Right renal cortex interstitium (tissue), 3 donors: Measurements from ENCODE around the gene ZC3H15. TPM values are rescaled to one million over a fixed set of nuclear protein-coding genes. Genes with fewer than 3 reads are reported as not detected.
"Not testable (repeated sequence)": the region's sequence is repeated elsewhere in the genome, so short reads cannot be mapped to it uniquely, and the experiment has no call there.

ENCODE experiments used
- DNase-seq, 3 donors: peaks; one replicate each; pipeline ENCODE4 v3.0.0-alpha.2; 2013; ENCODE audit warnings: low read depth in 3 of 3, low spot score in 2 of 3
- polyA plus RNA-seq, 3 donors: library from polyadenylated mRNA; unstranded; fragments of 120-200 nt; gene quantifications; one replicate each; pipeline ENCODE4 v1.2.1, GENCODE V29; 2013; ENCODE audit not compliant: insufficient read length in 3 of 3

The ZC3H15 gene
- polyA plus RNA-seq = 100 to 1,000 TPM; 117 to 136 (median 134) TPM

DNA sequence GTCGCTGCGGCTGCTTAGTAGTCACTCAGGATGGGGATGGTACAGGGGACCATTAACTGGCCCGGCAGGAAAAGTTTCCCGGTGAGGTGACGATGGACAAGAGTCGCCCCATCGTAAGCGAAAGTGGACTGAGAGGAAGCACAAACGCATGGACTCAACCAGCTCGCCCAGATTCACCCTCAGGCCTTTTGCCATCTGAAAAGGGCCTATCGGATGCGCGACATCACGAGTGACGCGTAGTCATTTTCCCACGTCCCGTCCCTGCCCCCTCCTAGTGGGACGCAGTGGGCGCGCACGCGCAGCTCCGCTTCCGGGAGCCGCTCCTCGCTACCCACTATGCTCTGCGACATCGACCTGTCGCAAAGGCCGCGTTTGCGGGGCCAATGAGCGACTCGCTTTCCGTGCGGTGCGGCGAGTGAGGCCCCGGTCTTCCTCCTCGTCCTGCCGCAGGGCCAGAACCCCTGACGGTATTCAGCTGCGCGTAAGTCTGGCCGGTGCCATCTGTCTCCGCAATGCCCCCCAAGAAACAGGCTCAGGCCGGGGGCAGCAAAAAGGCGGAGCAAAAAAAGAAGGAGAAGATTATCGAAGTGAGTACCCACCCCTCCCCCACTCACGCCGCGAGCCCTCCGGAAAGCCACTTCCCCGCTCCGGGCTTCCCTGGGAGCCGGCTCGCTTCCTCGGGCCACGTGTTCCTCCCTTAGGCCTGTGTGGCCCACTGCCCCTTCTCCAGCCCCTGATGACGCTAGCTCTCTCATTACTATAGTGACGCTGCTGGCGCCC lies at the start of gene ZC3H15:
Gene ZC3H15, plus strand, starts transcription at position 390 of the 780 bp plus-strand sequence. Its CDS starts 123 bp downstream, at position 513.
- DNase-seq = peak; percentile 92 to 95 (median 94)

DNA sequence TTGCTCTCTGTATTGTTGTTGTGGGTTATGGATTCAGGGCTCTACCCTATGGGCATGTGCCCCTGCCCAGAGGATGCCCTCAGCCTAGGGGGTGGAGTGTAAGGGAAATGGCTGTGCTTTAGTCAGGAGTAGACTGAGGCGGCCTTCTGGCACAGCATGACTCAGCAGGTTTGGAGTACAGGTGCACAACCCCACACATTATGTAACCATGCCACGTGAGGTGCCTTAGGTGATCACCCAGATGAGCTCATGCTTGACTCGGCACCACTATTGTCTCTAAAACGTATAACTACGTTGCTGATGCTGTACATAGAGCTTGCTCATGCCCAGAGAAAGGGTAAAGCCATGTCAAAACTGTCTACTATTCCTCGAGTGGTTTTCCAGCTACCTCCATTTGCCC lies 48.3 kb upstream of the ZC3H15 start:
- no peak for DNase-seq

DNA sequence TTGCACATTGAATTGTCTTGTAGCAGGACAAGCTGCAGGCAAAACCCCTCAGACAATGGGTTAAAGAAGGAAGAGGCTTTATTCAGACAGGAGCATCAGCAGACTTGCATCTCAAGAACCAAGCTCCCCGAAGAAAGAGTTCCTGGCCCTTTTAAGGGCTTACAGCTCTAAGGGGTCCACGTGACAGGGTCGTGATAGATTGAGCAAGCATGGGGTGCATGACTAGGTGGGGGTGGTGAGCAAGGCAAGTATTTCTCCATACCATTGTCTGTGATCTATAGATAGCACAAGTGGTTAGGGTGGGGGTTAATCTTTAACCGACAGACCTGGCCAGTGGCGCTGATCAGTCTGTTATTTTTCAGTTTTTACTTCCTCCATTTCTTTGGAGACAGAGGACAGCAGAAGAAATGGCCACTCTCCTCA lies 46.4 kb upstream of the ZC3H15 start:
- DNase-seq = not testable (repeated sequence)

GRCh38 chr2:186440506-186440905 lies 45.6 kb upstream of the ZC3H15 start:
- no peak for DNase-seq

DNA sequence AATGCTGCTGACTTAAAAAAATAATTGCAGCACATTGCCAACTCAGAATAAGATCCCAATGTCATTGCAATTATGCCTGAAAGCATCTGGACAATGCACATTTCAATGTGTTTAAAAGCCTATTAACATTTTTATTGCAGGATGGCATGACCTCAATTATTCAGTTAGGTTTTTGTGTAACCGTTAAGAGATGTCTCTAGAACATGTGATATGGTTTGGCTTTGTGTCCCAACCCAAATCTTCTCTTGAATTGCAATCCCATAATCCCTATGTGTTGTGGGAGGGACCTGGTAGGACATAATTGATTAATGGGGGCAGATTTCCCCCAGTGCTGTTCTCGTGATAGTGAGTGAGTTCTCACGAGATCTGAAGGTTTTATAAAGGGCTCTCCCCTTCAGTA lies 43.2 kb upstream of the ZC3H15 start:
- DNase-seq = no peak

DNA sequence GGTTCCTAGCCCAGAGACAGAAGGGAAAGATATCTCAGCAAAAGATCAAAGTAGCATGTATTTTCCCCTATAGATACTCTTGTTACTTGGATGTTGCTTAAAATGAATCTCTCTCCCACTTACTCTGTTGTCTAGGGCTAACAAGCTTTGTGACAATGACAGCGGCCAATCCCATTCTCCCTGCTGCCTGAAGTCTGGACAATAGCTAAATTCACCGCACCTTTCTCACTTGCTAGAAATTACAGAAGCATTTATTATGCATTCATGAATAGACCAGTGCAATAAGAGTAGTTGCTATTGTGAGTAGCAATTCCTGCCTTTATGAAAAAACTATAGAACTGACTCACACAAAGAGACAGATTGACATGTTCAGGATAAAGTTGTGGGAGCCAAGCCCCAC lies 42.2 kb upstream of the ZC3H15 start:
- DNase-seq = no peak

DNA sequence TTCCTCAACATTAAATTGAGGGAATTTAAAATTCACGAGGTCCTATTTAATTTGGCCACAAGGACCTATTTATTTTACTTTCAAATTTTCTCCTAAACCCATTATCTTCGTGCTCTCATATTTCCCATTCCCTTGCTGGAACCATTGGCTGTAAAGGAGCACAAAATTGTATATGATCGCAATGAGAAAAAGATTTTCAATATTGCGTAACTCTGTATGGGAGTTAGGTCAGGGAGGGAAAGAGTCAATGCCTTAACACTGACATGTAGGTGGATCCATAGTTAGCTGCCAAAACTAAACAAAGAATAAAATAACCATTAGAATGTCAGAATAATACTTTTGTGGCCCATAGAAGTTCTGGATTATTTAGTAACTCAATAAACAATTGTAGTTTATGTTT lies 40.6 kb upstream of the ZC3H15 start:
- DNase-seq = no peak

DNA sequence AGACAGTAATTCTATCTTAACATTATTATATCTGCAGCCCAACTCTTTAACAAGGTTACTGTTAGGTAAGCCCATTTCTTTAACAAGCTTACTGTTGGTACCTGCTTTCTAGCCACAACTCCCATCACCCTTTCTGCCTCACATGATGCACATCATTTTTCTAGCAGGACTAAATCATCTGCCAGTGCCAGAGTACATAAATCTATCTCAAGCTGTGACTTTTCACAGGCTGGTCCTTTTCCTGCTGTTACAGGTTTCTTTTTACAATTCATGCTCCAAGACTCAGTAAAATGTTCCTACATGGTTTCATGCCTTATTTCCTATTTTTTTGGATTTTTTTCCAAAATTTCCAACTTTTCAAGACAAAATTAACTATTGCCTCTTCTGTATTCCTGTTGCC lies 30.4 kb upstream of the ZC3H15 start:
- no peak for DNase-seq

GRCh38 chr2:186456941-186457340 lies 29.1 kb upstream of the ZC3H15 start:
- no peak for DNase-seq

GRCh38 chr2:186457908-186458307 lies 28.2 kb upstream of the ZC3H15 start:
- DNase-seq = no peak

- DNase-seq = no peak
Observed at GRCh38 chr2:186459009-186459408, 27.1 kb upstream of the ZC3H15 start.

GRCh38 chr2:186460465-186460864 lies 25.6 kb upstream of the ZC3H15 start:
- no peak for DNase-seq

- DNase-seq = no peak
Observed at GRCh38 chr2:186466743-186467142, 19.3 kb upstream of the ZC3H15 start.

DNA sequence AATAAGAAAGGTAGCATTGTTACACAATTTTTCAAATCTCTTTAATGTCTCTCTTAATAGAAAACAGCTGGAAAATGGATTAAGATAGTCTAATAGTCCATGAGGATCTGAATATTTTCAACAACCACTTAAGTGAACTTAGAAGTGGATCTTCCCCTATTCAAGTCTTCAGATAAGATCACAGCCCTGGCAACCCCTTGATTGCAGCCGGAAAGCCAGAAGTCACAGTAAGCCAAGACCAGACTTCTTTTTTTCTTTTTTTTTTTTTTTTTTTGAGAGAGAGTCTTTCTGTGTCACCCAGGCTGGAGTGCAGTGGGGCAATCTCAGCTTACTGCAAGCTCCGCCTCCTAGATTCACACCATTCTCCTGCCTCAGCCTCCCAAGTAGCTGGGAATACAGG lies 18.6 kb upstream of the ZC3H15 start:
- no peak for DNase-seq

DNA sequence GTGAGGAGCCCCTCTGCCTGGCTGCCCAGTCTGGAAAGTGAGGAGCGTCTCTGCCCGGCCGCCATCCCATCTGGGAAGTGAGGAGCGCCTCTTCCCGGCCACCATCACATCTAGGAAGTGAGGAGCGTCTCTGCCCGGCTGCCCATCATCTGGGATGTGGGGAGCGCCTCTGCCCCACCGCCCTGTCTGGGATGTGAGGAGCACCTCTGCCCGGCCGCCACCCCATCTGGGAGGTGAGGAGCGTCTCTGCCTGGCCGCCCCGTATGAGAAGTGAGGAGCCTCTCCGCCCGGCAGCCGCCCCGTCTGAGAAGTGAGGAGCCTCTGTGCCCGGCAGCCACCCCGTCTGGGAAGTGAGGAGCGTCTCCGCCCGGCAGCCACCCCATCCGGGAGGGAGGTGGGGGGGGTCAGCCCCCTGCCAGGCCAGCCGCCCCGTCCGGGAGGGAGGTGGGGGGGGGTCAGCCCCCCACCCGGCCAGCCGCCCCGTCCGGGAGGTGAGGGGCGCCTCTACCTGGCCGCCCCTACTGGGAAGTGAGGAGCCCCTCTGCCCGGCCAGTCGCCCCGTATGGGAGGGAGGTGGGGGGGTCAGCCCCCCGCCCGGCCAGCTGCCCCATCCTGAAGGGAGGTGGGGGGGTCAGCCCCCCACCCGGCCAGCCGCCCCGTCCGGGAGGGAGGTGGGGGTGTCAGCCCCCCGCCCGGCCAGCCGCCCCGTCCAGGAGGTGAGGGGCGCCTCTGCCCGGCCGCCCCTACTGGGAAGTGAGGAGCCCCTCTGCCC lies 13.2 kb upstream of the ZC3H15 start:
- not testable (repeated sequence) for DNase-seq

DNA sequence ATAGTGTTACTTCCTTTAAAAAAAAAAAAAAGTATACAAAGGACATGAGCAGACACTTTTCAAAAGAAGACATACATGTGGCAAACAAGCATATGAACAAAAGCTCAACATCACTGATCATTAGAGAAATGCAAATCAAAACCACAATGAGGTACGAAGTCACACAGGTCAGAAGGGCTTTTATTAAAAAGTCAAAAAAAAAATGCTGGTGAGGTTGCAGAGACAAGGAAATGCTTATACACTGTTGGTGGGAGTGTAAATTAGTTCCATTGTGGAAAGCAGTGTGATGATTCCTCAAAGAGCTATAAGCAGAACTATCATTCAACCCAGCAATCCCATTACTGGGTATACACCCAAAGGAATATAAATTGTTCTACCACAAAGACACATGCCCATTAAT lies 11.8 kb upstream of the ZC3H15 start:
- not testable (repeated sequence) for DNase-seq

DNA sequence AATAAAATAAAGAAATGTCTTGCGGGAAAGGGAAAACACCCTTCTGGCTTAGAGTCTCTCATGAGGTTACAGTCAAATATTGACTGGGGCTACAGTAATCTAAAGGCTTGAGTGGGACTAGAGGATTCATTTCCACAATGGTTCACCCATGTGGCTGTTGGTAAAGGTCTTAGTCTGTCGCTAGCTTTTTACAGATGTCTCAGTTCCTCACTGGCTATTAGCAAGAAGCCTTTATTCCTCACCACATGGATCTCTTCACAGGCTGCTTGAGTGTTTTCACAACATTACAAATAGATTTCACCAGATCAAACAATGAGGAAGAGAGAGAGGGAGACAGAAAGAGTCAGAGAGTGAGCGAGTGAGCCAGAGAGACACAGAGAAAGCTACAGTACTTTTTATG lies 8.3 kb upstream of the ZC3H15 start:
- no peak for DNase-seq

GRCh38 chr2:186480991-186481390 lies 5.1 kb upstream of the ZC3H15 start:
- DNase-seq = no peak

- no peak for DNase-seq
Observed at GRCh38 chr2:186484062-186484735, 1.9 kb upstream of the ZC3H15 start.

DNA sequence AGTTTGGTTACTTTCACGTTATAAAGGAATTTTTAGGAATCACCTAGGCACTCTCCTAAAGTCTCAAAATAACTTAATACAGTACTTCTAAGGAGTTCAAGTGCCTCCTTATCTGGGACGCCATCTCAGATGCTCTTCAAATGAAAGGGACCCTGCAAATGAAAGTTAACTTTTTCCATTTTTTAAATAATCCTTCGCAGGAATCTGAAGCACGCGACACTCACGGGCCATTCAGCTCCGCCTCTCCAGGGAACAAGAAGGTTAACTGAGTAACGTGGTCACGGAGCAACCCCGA lies 537 bp upstream of the ZC3H15 start:
- peak in 1 of 3 donors; percentile 54 for DNase-seq
